Measurements from ENCODE around the gene CAMSAP2.
"Not testable (repeated sequence)": the region's sequence is repeated elsewhere in the genome, so short reads cannot be mapped to it uniquely, and the experiment has no call there.

Gene CAMSAP2

DNA sequence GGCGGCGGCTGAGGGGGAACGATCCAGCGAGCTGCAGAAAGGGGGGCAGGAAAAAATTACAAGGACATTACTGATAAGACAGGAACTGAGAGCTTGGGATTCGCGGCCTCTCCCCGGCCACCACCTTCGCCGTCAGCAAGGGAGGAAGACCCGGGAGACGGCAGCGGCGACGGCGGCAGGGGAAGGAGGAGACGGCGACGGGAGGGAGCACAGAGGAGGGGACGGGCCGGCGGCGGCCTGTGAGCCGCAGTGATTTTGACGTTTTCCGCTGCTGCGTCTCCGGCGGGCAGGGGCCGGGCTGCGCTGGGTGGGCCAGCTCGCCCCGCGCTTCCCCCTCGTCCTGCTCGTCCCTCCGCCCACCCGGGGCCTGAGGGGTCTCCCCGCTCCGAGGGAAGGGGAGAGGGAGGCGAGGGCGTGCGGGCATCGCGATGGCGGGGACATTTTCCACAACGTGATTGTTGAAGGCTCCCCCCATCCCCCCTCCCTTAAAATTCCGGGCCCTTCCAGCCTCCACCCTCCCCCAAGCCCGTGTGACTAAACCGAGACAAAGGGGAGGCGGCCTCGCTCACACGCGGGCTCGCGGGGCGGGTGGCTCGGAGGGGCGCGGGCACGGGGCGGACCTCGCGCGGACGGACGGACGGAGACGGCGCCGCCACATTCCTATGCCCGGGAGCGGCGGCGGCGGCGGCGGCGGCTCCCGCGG lies 407 bp downstream of the CAMSAP2 start:
- peak; percentile 87 for DNase-seq

DNA sequence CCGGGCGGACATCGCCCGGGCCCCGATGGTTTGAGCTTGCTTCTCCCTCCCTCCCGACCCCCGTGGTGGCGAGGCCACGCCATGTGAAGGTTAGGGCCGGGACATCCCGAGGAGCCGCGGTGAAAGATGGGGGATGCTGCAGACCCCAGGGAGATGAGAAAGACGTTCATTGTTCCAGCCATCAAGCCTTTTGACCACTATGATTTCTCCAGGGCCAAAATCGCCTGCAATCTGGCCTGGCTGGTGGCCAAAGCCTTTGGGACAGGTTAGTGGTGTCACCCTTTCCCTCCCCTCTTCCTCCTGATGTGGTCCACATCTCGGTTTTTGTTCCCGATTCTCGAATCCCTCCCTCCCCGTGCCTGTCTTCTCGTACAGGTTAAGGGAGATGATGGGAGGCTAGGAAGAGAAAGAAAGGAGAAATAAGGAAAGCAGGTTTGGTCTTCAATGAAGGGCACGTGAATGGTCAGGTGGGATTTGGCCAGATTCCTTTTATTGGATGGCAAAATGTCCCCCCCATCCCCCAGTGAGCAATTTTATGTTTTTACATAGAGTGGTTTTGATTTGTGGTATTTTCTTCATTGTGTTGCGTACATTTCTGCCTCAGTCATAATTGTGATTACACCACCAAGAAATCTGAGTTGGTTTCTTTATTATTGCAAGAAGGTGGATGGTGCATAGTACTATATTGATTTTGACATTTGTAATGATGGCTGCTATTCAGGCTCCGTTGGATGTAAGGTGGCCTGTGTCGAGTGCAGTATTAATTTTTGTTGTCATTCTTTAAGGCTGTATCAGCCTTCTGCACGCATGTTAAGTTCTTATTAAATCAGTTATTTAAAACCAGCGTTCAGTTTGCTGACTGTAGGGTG lies 1.2 kb downstream of the CAMSAP2 start:
- DNase-seq, result peak; percentile 50

DNA sequence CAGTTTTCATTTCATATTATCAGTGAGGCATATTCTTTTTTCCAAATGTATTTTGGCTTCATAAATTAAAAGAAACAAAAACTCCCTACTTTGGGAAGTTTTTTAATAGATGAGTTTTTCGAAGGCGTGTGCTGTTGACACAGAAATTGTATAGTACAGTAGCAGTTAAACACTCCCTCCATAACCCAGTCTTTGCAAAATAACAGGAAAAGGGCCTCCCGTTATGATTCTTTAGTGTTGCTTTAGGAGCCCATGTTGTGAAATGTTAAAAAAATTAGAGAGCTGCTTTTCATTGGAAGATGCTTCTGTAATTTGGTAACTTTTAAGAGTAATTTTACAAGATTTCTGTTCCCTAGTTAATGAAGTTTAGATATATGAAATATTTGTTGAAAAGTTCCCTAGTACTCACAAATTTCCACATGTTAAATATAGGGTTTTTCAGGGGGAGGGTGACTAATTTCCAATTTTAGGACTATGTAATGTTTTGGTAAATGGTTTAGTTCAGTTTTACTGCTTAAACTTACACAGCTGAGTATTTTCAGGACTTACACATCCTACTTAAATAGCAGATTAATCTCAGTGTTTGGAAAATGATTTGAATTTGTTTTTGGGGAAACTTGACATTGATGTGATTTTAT lies 2.0 kb downstream of the CAMSAP2 start:
- DNase-seq, result no peak

DNA sequence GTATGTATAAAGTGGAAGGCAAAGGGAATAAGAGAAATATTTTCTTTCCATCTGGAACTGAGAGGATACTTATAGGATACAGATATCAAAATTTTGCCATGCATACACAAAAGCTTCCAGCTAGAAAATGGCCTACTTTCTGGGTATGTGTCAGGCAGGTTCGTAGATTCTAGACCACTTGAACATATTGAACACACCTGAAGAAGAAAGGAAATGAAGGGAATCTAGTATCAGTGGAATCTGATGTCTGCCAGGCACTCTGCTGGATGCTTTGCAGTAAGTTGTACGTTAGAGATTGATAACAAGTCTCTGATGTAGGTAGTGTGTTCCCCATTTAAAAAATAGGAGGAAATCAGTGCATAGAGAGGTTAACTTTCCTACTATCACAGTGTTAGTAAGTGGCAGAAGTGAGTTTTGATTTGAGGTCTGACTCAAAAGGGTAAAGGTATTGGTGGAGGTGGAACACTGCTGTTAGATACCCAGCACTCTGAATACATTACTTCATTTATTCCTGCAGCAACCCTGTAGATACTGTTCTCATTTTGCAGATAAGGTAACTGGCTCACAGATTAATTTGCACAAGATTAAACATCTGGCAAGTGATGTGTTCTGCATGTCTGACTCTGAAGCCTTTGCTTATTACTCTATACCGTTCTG lies 3.0 kb downstream of the CAMSAP2 start:
- no peak for DNase-seq

DNA sequence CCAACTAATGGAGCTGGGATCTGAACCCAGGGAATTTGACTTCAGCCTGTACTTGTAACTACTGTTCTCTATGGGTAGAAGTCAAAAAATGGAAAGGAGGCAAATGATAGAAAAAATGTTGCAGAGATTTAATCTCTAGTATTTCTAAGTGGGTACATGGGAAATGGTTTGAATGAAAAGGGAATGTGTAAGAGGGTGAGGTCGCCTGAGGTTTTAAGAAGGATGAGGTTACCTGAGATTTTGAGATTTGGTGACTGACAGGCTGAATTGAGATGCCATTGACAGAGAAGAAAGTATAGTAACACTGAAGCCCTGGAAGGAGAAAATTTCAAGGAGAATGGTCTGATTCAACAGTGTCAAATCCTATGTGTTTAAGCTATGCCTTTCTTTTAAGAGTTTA lies 5.5 kb downstream of the CAMSAP2 start:
- no peak for DNase-seq

DNA sequence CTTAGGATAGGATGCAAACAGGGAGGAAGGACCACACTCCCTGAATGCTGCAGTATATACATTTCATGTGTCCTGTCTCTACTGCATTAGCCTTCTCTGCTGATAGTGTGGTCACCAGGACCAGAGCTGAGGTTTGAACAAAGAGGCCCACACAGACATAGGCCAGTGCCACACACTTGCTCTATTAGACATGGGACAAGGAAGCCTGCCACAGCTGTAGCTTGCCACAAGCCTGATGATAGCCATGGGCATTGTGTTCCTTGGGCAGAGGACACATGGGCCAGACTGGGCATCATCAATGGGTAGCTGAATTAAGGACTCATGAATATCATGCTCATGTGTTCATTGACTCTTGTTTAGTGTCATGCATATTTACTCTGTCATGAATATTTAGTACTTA lies 10.4 kb downstream of the CAMSAP2 start:
- no peak for DNase-seq

DNA sequence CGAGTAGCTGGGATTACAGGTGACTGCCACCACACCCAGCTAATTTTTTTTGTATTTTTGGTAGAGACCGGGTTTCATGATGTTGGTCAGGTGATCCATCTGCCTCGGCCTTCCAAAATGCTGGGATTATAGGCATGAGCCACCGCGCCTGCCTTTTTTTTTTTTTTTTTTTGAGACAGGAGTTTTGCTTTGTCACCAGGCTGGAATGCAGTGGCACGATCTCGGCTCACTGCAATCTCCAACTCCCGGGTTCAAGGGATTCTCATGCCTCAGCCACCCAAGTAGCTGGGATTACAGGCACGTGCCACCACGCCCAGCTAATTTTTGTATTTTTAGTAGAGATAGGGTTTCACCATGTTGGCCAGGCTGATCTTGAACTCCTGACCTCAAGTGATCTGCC lies 12.1 kb downstream of the CAMSAP2 start:
- not testable (repeated sequence) for DNase-seq

DNA sequence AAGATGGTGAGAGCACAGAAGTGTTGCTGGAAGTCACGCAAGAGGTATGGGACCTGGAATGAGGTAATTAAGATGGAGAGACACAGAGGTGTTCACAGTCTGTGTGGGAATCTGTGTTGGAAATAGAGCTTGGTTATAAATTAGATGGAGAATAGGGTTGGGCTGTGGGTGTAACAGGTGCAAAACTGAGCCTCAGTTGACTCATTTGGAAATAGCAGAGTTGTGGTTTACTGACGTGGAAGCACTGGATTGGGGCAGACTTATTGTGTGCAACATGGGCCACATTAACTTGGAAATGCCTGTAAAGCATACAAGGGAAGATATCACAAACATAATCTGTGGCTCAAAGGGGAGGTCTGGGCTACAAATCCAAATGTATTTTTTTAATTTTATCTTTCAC lies 13.0 kb downstream of the CAMSAP2 start:
- no peak for DNase-seq

DNA sequence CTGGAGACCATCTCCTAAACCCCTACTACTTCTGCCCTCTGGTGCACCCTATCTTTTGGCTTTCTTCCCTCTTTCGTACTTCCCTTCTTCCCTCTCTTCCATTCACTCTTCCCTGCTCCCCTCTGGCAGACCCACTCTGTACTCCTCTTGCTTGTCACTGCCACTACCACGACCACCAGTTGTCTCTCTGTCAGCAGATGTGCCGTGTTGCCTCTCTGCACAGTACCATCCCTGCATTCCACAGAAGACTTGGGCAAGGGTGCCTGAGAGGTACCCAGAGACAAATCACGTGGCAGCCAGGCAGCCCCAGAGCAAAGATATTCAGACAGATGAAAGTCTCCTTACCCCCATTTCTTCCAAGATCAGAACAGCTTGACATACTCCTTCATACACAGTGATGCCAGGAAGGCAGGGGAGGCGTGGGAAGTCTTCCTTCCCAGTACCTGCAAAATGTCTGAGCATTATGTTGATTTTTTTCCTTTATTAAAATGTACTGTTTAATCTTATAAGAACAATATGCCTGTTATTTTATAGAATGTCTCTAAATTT lies 15.0 kb downstream of the CAMSAP2 start:
- no peak for DNase-seq

DNA sequence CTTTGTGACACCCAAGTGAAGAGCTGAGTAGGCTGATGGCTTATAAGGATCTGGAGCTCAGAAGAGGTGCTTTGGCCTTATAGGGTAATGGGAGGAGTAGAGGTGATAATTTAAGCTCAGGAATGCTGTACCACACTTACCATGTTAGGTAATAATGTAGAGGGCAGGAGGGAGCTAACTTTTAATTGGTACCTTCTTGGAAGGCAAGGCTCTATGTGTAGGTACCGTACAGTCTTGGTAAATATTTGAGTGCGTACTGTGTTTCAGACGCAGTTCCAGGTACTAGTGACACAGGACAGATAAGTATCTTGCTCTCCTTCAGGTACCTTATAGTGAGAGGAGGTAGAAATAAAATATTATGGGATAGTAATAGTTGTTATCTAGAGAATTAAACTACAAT lies 16.8 kb downstream of the CAMSAP2 start:
- DNase-seq, result no peak

DNA sequence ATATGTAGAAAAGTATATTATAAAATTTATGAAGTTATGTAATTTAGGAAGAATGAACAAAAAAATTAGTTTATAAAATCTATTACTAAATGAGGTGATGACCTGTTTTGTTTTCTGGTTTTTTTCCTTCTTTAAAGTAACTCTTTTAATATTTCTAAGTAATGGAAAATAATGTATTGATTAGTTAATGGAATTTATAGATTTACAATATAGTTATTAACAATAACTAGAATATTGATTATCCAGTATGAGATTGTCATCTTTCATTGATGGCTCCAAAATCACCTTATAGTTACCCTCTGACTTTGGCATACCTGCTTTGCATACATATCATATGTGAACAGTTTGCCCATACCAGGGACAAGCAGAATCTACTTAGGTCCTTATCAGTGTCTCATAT lies 23.4 kb downstream of the CAMSAP2 start:
- DNase-seq, result no peak

DNA sequence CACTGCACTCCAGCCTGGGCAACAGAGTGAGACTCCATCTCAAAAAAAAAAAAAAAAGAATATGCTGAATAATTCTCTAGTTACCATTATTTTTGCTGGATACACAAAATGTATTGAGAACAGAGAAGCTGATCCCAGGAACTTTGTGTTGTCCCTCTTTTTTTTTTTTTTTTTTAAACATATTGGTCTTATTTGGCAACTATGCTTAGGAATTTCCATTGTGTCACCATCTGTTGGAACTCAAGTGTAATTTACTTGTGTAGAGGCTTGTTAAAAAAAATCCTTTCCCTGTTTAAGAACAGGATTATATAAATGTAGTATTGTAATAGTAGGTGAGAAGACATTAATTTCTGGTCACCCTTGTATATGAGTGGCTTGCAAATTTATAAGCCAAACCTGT lies 28.6 kb downstream of the CAMSAP2 start:
- DNase-seq, result no peak

DNA sequence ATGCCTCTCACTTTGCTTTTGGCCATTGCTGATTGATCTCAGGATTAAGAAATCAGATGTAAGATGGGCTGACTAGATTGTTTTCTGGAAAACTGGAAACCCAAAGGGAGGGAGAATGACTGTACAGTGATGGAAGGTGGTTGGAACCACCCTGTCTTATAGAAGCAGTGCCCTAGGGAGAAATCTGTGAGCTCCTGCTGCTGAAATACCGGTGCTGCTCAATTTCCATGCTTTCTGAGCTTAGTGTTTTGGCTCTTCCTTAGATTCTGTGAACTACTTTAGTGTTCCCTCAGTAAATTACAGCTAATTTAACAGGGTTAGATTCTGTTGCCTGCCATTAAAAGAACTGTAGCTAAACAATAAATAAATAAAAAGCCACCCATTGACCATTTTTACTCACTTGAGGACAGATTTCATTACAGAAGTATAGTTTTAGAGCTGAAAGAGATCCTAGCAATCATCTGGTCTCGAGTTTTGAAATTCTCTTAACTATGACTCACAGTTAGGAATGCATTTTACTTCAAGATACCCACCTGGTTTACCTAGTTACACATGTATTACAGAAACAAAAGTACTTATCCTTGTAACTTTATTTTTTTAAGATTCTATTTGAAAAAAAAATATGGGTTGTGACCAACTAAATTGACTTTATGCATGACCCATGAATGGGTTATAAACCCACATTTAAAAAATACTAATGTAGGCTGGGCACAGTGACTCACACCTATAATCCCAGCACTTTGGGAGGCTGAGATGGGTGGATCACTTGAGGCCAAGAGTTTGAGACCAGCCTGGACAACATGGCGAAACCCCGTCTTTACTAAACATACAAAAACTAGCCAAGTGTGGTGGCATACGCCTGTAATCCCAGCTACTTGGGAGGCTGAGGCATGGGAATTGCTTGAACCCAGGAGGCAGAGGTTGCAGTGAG lies 33.2 kb downstream of the CAMSAP2 start:
- DNase-seq, result no peak

DNA sequence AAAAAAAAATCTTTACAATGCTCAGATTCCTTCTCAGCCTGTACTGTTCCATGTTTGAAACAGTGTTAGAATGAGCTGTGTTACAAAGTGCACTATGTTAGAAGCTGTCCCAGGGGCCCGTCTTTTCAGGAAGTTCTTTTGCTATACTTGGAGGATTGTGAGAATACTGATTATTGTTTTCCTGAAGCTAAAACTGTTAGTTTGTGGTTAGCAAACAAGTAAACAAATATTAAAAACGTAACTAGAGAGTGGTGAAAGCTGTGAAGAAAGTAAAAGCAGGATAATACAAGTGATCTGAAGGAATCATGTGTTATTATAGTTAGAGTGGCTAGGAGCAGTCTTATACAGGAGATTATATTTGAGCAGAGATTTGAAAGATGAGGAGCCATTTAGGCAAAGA lies 35.6 kb downstream of the CAMSAP2 start:
- DNase-seq, result no peak

DNA sequence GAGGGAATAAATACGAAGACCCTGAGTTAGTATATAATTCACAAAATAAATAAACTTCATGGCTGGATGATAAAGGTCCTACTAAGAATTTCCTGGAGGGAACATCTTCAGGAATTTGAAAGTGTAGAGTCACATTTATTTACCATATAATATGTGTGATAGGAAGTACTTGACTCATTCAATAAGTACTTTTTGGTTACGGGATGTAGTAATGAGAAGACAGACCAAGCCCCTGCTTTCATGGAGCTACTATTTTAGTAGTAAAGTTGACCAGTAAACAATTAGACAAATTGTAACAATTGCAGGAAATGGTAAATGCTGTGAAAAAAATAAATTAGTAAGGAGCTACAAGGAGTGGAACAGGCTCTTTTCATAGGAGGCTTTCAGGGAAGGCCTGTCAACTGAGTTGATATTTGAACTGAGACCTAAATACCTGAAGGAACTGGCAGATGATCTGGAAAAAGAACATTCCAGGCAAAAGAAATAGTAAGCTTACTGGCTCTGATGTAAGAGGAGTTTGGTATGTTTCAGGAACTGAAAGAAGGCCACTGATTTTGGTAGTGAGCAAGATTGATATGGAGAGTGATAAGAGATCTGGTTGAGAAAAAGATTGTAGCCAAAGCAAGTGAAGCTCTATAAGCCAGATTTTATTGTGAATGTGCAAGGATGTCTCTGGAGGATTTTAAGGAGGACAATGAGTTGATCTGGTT lies 36.2 kb downstream of the CAMSAP2 start:
- DNase-seq, result no peak

DNA sequence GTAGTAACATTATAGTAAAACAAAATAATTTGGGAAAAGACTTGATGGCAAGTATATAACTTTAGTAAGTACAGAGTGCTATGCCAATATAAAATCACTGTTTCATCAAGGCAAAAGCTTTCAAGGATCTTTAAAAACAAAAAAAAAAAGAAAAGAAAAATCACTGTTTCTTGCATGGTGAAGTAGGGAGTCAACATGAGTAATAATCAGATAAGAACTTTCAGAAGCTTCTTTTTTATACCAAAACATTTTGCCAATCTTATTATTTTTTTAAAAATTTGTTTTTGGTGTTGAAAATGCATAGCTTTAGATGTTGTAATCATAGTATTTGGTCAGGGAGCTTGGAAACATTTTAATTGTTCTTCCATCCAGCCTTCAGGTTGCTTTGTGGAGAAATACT lies 37.2 kb downstream of the CAMSAP2 start:
- no peak for DNase-seq

DNA sequence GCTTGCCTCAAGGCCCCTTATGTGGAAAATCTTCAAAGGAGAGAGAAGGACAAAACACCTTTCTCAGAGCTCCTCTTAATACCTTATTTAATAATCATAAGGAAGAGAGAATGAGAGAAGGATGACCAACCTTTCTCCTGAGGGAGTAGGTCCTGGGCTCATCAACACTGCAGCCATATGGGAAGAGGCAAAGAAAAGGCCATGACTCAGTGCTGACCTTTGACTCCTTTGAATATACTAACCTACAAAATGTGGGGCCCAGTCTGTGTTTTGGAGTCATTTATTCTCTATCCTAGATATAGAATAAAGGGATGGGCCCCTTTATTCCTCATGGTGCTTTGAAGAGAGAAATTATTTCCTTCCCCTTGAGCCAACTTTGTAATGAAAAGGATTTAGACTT lies 38.3 kb downstream of the CAMSAP2 start:
- no peak for DNase-seq

DNA sequence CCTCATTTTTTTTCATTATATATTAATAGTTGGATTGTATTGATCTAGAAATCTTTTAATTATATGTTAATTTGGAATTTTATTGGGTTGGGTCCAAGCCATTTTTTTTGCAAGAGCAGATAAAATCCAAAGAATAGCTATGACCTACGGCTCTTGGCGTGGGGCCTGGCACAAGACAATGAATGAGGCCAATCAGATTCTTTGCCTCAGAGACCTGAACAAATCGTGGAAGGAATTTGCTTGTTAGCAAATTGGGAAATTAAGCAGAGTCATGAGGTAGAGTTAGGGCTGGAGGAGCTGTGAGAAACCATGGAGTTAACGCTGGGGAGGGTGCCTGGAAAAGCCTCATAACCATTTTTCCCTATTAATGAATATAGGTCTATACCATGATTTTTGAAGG lies 40.1 kb downstream of the CAMSAP2 start:
- DNase-seq, result no peak

DNA sequence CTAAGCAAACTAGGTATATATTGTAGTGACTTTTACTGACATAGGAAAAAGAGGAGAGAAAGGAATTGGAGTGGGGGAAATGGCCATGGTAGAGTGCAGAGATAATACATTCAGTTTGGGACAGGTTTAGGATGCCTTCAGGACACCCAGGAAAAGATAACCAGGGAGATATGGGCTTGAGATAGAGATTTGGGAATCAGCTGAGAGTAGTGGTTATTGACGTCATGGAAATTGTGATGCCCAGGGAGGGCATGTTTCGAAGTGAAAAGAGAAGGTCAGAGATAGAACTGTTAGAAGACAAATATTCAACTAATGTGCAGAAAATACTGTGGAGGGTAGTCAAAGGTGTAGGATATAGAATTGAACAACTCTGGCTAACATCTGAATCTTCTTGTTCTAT lies 40.6 kb downstream of the CAMSAP2 start:
- no peak for DNase-seq

DNA sequence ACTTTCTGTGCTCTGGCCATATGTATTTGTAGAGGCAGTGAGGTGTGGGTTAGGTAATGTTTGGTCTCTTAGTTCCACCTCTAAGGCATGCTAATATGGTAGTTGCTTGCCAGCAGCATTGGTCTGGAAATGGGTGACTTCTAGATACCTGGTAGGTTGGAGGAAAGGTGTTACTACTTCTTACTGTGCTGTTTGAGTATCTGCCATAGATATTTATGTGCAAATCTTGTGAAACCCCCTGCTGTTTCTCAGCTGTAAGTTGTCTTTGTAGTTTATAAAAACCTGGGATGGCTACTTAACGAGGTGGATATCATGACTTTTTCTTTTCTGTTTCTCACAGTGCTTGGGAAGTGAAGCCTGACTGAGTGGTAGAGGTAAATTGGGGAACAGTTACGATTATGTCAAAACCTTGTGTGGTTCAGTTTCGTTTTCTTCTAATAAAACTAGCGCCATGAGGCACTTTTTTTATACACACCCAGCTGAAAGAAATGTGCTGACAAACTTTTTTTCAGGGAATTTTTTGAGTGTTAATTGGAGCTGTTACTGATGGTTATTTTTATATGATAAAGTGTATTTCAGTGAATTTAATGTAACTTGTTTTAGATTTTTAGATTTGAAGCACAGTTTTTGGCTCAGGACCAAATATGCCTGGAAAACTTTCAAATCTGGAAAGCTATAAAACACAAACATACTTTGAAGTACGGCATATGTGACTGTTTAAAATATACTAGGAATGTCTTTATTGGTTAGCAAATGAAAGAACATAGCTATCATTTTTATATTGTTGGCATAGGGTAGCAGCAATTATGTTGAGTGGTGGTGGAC lies 42.1 kb downstream of the CAMSAP2 start:
- DNase-seq, result no peak
